Activated CD4-positive, alpha-beta T cell treated with anti-CD3 and anti-CD28 coated beads for 4 hours (primary cell): ENCODE results near the gene SCNN1A.
"Not testable (repeated sequence)": the region's sequence is repeated elsewhere in the genome, so short reads cannot be mapped to it uniquely, and the experiment has no call there.

ENCODE experiments used
- DNase-seq, 2 donors: peaks; one replicate each; pipeline ENCODE4 v3.0.0-alpha.2; 2020

Gene SCNN1A

DNA sequence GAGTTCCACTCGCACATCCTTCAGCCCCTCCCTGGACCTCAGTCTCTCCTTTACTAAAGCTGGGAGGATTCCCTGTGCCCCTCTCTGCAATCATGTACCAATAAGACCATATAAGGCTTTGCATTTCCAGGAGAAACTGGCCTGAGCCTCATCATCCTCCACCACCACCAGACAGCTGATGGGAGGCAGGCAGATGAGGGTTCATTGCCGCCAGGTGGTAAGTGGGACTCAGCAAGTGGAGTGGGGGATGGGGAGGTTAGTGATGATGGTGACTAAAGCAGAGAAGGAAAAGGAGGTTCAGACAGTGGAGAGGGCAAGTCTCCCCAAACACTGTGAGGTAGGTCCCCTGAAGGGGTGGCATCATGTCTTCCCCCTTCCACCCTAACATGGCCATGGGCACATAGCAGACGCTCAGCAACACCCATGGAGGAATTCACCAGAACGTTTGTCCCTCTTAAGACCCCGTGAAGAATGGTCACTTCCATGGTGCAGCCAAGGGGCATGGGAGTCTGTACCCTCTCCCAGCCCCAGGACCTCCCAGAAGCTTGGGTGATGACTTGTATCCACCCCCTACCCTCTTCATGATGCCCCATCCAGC lies 29.0 kb downstream of the SCNN1A start:
- DNase-seq = no peak

- DNase-seq = peak; percentile 54 to 55
Observed at GRCh38 chr12:6345319-6346091, 29.9 kb downstream of the SCNN1A start.

DNA sequence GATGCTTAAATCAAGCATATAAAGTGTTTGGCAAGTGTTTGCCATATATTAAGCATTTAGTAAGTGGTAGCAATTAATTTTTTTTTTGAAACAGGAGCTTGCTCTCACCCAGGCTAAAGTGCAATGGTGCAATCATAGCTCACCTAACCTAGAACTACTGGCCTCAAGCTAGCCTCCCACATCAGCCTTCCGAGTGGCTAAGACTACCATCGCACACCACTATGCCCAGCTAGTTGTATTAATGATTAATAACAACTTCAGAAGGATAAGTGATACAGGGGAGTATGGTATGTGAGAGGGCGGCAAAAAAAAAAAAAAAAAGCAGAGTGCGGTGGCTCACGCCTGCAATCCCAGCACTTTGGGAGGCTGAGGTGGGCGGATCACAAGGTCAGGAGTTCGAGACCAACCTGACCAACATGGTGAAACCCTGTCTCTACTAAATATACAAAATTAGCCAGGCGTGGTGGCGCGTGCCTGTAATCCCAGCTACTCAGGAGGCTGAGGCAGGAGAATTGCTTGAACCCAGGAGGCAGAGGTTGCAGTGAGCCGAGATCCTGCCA lies 31.2 kb downstream of the SCNN1A start:
- DNase-seq = not testable (repeated sequence)

- DNase-seq = no peak
Observed at GRCh38 chr12:6343518-6343917, 31.8 kb downstream of the SCNN1A start.

DNA sequence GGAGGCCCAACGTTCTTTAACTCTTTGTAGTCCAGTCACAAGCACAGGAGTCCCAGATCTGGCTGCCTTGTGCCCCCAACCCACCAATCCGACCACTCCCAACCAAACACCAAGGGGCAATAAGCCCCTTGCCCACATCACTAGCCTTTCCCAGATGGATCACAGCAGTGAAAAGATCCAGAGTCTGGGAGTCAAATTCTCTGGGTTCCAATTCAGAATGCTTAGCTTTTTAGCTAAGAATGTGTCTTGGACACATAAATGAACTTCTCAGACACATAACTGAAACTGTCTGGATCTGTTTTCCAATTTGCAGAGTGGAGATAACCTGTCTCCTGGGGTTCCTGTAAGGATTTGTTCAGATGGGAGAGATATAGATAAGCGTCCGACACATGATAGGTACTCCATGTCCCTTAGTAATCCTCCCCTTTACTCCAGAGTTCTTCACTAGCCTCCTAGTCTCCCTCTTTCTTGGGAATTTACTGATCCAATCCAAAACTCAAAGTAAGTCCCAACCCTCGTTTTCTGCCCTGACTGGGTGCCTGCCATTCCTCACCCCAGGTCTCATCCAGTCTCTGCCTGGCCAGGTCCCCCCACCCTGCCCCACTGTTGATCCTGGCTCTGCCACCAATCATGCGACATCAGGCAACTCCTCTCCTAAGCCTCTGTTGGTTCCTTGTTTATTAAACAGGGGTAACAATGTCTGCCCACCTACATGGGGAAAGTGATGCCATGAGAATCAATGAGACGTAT lies 33.0 kb downstream of the SCNN1A start:
- no peak for DNase-seq

DNA sequence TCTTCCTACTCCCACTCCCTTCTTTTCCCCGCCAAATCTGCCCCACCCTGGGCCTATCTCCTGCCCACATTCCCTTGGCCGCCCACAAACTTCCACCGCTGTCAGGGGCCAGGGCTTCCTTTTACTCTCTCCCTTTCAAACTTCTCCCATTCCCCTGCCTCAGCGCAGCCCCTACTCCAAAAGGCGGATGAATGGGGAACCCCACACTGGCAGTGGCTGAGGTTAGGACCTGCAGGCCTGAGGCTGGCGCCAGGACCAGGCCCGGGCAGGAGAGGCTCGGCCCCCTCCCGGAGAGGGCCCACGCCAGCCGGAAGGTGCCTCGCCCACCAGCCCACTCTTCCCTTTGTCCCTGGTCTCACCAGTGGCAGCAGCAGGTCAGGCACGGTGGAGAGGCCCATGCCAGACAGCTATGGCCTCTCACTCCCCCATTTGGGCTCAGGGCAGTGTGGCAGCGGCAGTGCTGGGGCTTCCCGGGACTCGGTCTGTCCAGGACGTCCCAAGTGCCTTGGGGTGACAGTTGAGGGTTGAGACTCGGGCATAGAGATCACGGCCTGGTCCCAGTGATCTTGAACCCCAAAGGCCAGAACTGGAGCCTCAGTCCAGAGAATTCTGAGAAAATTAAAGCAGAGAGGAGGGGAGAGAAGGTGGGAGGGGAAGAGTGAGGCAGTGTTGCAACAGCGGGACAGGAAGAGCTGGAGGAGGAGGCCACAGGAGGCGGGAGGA lies 33.8 kb downstream of the SCNN1A start, which contains the start of gene TNFRSF1A:
Gene TNFRSF1A, minus strand, starts transcription at position 660 of the 723 bp plus-strand sequence. Its CDS starts 262 bp downstream, at position 398.
- peak; percentile 52 to 53 for DNase-seq

DNA sequence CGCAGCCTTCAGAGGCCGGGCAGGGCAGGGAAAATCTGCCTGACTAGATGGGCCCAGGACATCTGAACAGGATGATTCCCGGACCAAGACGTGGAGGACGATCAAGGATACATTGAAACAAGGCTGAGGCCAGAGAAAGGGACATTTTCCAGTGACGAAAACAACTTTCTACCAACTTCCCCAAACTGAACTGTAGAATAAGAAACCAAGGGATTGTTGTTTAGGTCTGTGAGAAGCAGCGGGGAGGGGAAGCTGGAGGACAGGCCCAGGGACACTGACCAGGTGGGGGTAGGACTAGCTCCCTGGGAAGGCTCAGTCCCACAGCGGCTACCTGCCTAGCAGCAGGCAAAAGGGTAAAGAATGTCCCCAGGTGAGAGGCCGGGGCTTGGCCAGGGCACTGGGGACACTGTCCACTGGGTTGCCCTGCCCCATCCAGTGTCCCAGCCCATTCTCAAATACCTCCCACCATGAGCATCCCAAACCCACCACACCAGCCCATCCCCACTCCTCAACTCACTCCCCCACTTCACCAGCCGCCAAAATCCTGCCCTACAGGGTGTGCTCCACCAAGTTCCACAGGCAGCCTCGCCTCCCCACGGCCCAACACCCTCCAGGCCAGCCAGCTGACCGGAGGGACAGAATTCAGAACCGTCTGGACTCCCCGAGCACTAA lies 34.5 kb downstream of the SCNN1A start:
- no peak for DNase-seq

- no peak for DNase-seq
Observed at GRCh38 chr12:6340032-6340638, 35.2 kb downstream of the SCNN1A start.

DNA sequence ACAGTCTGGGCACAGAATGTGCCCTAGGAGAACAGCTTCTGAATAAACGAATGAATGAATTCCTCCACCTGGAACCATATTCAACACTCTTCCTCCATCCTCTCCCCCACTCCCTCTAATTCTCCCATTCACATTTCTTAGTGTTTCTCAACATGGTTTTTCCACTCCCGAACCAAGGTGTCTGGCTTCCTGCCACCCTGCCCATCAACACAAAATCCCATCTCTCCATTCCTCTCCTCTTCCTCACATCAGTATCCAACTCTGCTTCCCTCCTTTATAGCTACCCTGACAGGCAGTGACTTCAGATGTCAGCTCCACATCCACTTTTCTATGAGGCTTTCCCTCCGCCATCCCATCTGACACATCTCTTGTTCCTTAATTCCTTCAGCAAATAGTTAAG lies 36.4 kb downstream of the SCNN1A start:
- DNase-seq = no peak

- DNase-seq = not testable (repeated sequence)
Observed at GRCh38 chr12:6338536-6338935, 36.8 kb downstream of the SCNN1A start.

GRCh38 chr12:6337958-6338433 lies 37.4 kb downstream of the SCNN1A start:
- DNase-seq = no peak

- DNase-seq = peak; percentile 45 to 55
Observed at GRCh38 chr12:6336889-6337853, 38.2 kb downstream of the SCNN1A start.

DNA sequence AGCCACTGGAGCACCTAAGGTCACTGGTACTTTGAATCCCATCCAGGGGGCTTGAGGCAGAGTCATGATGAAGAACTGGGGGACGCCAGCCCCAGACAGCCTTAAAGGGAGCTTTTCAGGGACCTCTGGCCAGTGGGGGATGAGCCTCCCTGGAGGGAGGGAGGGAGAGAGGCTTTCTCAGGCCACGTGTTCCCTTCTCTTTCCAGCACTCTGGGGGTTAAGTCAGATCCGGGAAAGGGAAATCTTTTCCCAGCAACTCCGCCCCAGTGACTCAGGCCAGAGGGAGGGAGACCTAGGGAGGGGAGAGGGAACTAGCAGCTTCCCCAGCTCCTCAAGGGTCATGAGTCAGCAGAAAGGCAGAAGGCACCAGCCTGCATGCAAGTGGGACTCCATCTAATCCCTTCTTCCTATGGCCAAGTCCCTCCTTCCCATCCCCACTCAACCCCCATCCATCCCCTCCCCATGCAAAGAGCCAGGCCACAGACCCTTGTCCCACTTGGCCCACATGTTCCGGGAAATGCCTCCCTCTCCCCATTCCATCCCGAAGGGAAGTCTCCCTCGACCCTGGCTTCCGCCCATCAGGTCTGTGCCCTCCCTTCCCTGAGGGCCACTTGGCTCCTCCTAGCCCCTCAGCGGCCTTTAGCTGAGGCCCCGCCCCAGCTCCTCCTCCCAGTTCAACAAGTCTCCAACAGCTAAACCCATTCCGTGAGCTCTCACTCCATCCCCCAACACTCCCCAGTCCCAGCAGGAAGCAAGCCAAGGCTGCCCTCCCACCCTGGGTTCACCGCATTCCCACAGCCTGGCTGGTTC lies 39.1 kb downstream of the SCNN1A start:
- peak; percentile 54 to 61 for DNase-seq

DNA sequence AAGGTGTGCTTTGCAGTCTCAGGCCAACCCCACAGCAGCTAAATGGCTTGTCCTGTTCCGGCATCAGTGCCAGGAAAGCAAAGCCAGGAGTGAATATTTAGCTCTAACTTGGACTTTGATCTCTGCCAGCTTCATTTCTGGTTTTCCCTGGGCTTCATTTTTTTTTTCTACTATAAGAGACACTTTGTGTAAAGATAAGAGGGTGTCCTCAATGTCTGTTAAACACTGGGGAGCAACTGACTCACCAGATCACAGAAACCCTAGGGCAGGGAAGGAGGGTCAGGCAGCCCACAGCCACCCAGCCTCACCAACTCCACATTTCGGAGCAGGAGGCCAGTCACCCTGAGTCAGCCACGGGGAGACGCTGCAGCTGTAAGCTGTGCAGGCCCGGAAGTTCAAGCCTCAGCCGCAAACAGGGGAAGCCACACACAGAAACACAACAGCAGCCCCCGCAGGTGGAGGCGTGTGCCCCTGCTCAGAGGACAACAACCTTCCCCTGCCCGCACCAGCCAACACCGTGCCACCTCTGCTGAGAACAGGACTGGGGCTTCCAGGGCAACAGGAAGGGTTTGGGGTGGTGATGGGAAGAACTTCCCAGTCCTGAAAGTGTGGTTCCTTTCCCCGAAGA lies 39.8 kb downstream of the SCNN1A start:
- DNase-seq = peak; percentile 85 to 91

DNA sequence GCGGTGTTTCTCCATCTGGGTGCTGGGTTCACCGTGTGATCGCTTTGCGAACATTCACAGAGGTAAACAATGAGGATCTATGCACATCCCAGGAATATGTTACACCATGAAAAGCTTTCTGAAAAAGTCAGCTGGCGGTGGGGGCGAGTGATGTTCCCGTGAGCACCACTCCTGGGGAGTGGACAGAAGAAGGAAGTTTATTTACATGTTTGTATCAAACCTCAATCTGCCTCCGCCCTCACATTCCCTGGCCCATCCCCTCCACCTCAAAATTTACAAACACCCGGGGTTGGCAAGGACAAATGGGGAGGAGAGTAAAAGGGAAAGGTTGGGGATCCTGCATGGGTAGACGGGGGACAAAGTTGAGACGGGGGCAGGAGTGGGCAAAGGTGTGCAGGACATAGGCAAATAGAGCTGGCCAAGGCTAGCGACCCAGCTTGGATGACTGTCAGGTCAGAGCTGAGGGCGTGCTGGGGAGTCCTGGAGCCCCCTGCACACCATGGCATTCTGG lies 40.4 kb downstream of the SCNN1A start:
- DNase-seq = no peak

- no peak for DNase-seq
Observed at GRCh38 chr12:6334359-6334758, 41.0 kb downstream of the SCNN1A start.

DNA sequence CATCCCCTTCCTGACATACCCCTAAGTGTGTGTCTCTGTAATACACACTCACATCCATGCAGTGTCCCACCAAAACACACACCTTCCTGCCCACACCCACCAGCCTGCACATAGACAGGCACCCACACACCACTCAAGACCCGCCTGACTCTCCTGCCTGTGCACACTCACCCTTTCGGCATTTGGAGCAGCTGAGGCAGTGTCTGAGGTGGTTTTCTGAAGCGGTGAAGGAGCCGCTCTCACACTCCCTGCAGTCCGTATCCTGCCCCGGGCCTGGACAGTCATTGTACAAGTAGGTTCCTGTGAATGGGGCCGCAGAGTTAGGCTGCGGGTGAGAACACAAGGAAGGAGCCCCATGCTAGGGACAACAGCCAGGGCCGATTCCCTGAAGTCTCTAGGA lies 41.8 kb downstream of the SCNN1A start:
- no peak for DNase-seq

- DNase-seq = no peak
Observed at GRCh38 chr12:6333029-6333428, 42.3 kb downstream of the SCNN1A start.

- DNase-seq = no peak
Observed at GRCh38 chr12:6332459-6332858, 42.9 kb downstream of the SCNN1A start.
